ENCODE measurements around the gene BHLHE23.

DNA sequence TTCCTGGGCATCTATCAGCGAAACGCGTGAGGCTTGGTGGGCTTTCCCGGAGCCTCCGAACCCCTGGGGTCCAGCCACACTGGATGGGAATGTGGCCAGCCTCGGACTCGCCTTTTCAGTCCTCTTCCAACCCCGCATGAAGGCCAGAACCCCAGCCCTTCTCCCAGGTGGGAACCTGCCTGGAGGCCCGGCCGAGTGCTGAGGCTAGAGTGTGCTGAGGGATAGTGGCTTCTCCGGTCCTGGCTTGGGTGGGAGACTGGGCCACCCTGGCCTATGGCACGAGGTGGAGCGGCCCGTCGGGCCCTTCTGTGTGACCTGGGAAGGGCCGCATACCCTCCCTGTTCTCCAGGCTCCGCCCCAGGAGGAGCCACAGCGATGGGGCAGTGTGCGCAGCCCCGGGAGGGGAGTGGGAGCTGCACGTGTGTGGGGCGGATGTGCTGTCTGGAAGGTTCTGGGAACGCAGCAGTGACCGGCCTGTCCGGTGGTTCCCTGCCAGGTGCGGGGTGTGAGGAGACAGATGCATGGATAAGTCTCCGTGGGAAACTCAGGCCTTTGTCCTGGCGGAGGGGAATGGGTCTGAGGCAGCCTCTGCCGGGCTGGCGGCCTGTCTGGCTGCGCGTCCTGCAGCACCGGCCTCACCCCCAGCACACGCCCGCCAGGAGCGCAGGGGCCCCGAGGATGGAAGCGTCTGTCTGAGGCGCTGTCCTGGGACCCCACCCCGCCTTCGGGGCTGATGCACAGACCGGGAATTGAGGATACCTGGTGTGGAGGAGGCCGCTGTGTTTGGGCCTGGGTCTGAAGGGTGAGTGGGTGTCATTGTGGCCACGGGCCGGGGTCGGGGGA is 1.1 kb upstream of the BHLHE23 start:
- TF ChIP-seq, protein P1, sequence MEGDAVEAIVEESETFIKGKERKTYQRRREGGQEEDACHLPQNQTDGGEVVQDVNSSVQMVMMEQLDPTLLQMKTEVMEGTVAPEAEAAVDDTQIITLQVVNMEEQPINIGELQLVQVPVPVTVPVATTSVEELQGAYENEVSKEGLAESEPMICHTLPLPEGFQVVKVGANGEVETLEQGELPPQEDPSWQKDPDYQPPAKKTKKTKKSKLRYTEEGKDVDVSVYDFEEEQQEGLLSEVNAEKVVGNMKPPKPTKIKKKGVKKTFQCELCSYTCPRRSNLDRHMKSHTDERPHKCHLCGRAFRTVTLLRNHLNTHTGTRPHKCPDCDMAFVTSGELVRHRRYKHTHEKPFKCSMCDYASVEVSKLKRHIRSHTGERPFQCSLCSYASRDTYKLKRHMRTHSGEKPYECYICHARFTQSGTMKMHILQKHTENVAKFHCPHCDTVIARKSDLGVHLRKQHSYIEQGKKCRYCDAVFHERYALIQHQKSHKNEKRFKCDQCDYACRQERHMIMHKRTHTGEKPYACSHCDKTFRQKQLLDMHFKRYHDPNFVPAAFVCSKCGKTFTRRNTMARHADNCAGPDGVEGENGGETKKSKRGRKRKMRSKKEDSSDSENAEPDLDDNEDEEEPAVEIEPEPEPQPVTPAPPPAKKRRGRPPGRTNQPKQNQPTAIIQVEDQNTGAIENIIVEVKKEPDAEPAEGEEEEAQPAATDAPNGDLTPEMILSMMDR (IDR thresholded peaks at IDR 0.05), result no peak
- TF ChIP-seq POLR2A (IDR thresholded peaks at IDR 0.05), result no peak

Data from tibial nerve (tissue), 3 donors.